Neuronal stem cell (in vitro differentiated cells): Measurements from ENCODE around the gene CYP46A1.

ENCODE experiments used
- DNase-seq: peaks from one replicate; pipeline ENCODE4 v3.0.0-alpha.2; 2013; ENCODE audit warnings: low spot score
- H2AFZ ChIP-seq: one replicate; pipeline ENCODE4 v1.6.1; 2013; ENCODE audit warnings: mild to moderate bottlenecking, low read length, inconsistent platforms
- H2AK5ac ChIP-seq: 2 replicates; pipeline ENCODE4 v1.6.1; 2013; ENCODE audit warnings: low read depth, mild to moderate bottlenecking, inconsistent platforms, low read length, moderate library complexity, mixed read lengths
- H2BK120ac ChIP-seq: 2 replicates; pipeline ENCODE4 v1.6.1; 2013; ENCODE audit warnings: low read depth, mild to moderate bottlenecking, inconsistent platforms, low read length, moderate library complexity, mixed read lengths
- H2BK12ac ChIP-seq: one replicate; pipeline ENCODE4 v1.6.1; 2013; ENCODE audit warnings: low read length, inconsistent platforms
- H2BK15ac ChIP-seq: 2 replicates; pipeline ENCODE4 v1.6.1; 2013; ENCODE audit warnings: mild to moderate bottlenecking, low read length, inconsistent platforms, mixed read lengths
- H2BK5ac ChIP-seq: one replicate; pipeline ENCODE4 v1.6.1; 2013; ENCODE audit warnings: inconsistent platforms, mild to moderate bottlenecking, low read length, moderate library complexity
- H3K14ac ChIP-seq: one replicate; pipeline ENCODE4 v1.6.1; 2013; ENCODE audit warnings: low read length, inconsistent platforms
- H3K18ac ChIP-seq: 2 replicates; pipeline ENCODE4 v1.6.1; 2013; ENCODE audit warnings: low read length, inconsistent platforms
- H3K23ac ChIP-seq: 2 replicates; pipeline ENCODE4 v1.6.1; 2013; ENCODE audit warnings: low read depth, mild to moderate bottlenecking, mixed read lengths, low read length, inconsistent platforms; ENCODE audit not compliant: poor library complexity
- H3K27ac ChIP-seq: replicated peaks from 3 replicates; pipeline ENCODE4 v1.5.1; 2013; ENCODE audit warnings: low read length, inconsistent platforms
- H3K27me3 ChIP-seq, 3 experiments: 2 replicates each; pipeline ENCODE4 v1.6.1; 2013; ENCODE audit warnings: low read length in 3 of 3, mild to moderate bottlenecking in 2 of 3, inconsistent platforms in 1 of 3, low read depth in 1 of 3, mixed read lengths in 1 of 3, moderate library complexity in 1 of 3; ENCODE audit not compliant: control insufficient read depth in 3 of 3, insufficient read depth in 3 of 3
- H3K36me3 ChIP-seq, 2 donors: replicated peaks in 1 of 2; 2 replicates each; pipeline ENCODE4 v1.6.1; 2013; ENCODE audit warnings: low read length in 2 of 2; ENCODE audit not compliant: control insufficient read depth in 2 of 2, insufficient read depth in 2 of 2
- H3K4ac ChIP-seq: 2 replicates; pipeline ENCODE4 v1.6.1; 2013; ENCODE audit warnings: inconsistent platforms, mild to moderate bottlenecking, low read length, moderate library complexity
- H3K4me1 ChIP-seq, 2 donors: 1 replicate in 1 of 2; 2 replicates in 1 of 2; pipeline ENCODE4 v1.6.1; 2013; ENCODE audit warnings: low read length in 2 of 2, low read depth in 1 of 2; ENCODE audit not compliant: control insufficient read depth in 2 of 2, insufficient read depth in 1 of 2
- H3K4me2 ChIP-seq: one replicate; pipeline ENCODE4 v1.6.1; 2013; ENCODE audit warnings: mild to moderate bottlenecking, low read length, inconsistent platforms; ENCODE audit not compliant: insufficient read depth, poor library complexity, severe bottlenecking
- H3K4me3 ChIP-seq, 2 donors: 2 replicates each; pipeline ENCODE4 v1.5.1; 2013; ENCODE audit warnings: low read length in 2 of 2, mild to moderate bottlenecking in 2 of 2, inconsistent platforms in 1 of 2, moderate library complexity in 1 of 2
- H3K79me1 ChIP-seq: one replicate; pipeline ENCODE4 v1.6.1; 2013; ENCODE audit warnings: low read depth, mild to moderate bottlenecking, inconsistent platforms, low read length, moderate library complexity
- H3K9ac ChIP-seq: one replicate; pipeline ENCODE4 v1.6.1; 2013; ENCODE audit warnings: mild to moderate bottlenecking, low read depth, low read length, inconsistent platforms; ENCODE audit not compliant: poor library complexity
- H3K9me3 ChIP-seq, 2 donors: replicated peaks in 1 of 2; 2 replicates each; pipeline versions ENCODE3 to v1.6.1; 2013; ENCODE audit warnings: low read length in 2 of 2, mild to moderate bottlenecking in 2 of 2, inconsistent platforms in 1 of 2, low read depth in 1 of 2, mixed read lengths in 1 of 2, moderate library complexity in 1 of 2; ENCODE audit not compliant: control insufficient read depth in 2 of 2, insufficient read depth in 1 of 2
- H4K8ac ChIP-seq: one replicate; pipeline ENCODE4 v1.6.1; 2013; ENCODE audit warnings: low read depth, mild to moderate bottlenecking, inconsistent platforms, low read length, moderate library complexity
- H4K91ac ChIP-seq: one replicate; pipeline ENCODE4 v1.6.1; 2013; ENCODE audit warnings: low read length, low read depth, mild to moderate bottlenecking, inconsistent platforms; ENCODE audit not compliant: poor library complexity
- WGBS, 2 donors: extraction: QIAGEN DNeasy Blood & Tissue Kit; methylation state at CpG; one replicate each; pipeline ENCODE4 v1.1.7; 2013; ENCODE audit warnings: missing lambda C conversion rate in 2 of 2, mixed read lengths in 1 of 2; ENCODE audit not compliant: insufficient read length in 2 of 2, insufficient replicate concordance in 1 of 2; ENCODE audit errors: extremely low coverage in 2 of 2; 5-methylcytosine and 5-hydroxymethylcytosine counted together

Gene CYP46A1

DNA sequence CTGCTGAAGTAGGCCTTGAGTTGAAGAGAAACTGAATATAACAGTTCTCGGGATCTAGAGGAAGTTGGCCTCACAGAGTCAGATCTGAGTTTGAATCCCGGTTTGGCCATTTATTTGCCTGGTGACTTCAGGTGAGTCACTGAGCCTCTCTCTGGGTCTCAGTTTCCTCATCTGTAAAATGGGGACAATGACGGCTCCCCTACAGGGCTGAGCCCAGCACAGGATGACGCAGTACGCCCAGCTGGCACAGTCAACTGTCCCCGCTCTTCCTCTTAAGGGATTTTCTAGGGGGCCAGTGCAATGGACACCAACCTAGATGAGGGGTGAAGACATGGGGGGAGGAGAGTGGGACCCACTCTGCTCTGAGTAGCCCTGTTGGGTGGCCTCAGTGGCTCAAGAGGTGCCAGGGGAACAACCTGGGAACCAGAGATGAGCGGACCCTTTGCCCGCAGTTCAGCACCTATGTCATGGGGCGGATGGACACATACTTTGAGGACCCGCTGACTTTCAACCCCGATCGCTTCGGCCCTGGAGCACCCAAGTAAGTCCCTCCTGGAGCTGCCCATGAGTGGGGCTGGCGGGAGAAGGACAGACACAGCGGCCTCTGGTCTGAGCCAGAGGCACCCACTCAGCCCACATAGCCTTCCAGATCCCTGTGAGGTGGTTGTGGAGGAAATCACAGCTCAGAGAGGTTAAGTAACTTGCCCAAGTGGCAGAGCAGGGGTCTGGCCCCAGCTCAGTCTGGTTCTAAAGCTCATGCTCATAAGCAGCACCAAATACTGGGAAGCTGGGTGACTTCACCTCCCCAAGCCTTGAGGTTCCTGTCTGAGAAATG is 41.1 kb downstream of the CYP46A1 start:
- no peaks in the 10 kb centered on the region for H3K27me3 ChIP-seq
- no peaks in the 10 kb centered on the region for H3K9me3 ChIP-seq
- no peak overlapping the region for H3K9ac ChIP-seq
- H3K27ac ChIP-seq = no peak overlapping the region
- H3K4me2 ChIP-seq = no peak overlapping the region
- H2BK5ac ChIP-seq = no peak overlapping the region
- H3K36me3 ChIP-seq = no peaks in the 10 kb centered on the region
- no peak overlapping the region for H3K4ac ChIP-seq
- H4K8ac ChIP-seq = no peak overlapping the region
- no CpG with 5 or more reads among the region's 15 CpGs for WGBS, 2 donors
- peaks cover 3% of the 10 kb centered on the region for H3K79me1 ChIP-seq
- no peak overlapping the region for H4K91ac ChIP-seq
- peak overlapping the region; percentile 29 for H3K18ac ChIP-seq
- H2AK5ac ChIP-seq = peak overlapping the region; percentile 73
- no peak overlapping the region for H3K4me3 ChIP-seq
- no peak overlapping the region for H2AFZ ChIP-seq
- H3K14ac ChIP-seq = peak overlapping the region; percentile 32
- H2BK12ac ChIP-seq = peak overlapping the region; percentile 98
- H3K23ac ChIP-seq = peak overlapping the region; percentile 76
- no peak overlapping the region for H2BK120ac ChIP-seq
- H3K4me1 ChIP-seq = peaks cover 2 to 5% of the 10 kb centered on the region in 2 donors
- no peak overlapping the region for H2BK15ac ChIP-seq
- no peak for DNase-seq

DNA sequence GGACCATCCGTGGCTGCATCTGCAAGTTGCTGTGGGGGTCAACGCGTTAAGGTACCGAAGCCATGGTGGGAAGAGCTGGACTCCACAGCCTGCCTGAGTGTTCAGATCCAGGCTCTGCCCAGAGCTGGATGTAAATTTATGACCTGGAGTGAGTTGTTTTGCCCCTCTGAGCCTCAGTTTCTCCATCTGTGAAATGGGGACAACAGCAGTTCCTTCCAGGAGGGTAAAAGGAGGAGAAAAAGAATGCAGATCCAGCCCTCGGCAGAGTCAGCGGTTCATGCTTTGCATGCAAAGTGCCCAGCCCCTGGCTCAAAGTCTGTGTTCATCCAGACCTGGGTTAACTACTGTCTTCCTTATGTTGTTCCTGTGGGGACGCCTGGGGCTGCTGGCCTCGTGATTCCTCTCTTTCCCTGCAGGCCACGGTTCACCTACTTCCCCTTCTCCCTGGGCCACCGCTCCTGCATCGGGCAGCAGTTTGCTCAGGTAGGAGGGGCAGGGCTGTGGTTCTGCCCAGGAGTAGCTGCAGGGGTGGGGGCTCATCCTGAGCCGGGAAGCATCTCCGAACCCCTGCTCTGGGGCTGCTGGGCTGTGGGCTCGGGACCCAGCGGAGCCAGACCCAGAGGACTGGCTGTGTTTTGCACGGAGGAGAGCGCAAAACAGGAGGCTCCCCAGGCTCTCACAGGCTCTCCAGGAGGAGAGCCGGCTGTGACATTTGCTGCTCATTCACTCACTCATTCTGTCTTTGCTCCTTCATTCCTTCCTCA is 41.9 kb downstream of the CYP46A1 start:
- Histone ChIP-seq H2AFZ (peak overlapping the region; percentile 42), H3K9ac (no peak overlapping the region), H3K27ac (no peak overlapping the region), H3K4ac (no peak overlapping the region), H3K4me3 (no peak overlapping the region), H3K27me3 (no peaks in the 10 kb centered on the region), H3K36me3 (no peaks in the 10 kb centered on the region), H3K23ac (no peak overlapping the region), H2AK5ac (peak overlapping the region; percentile 85), H3K18ac (no peak overlapping the region), H2BK15ac (peak overlapping the region; percentile 5), H3K9me3 (no peaks in the 10 kb centered on the region), H3K4me1 (peaks cover 4 to 9% of the 10 kb centered on the region in 2 donors), H2BK5ac (no peak overlapping the region), H4K8ac (no peak overlapping the region), H2BK120ac (no peak overlapping the region), H3K14ac (no peak overlapping the region), H3K4me2 (no peak overlapping the region), H4K91ac (no peak overlapping the region), H3K79me1 (peaks cover 3% of the 10 kb centered on the region), H2BK12ac (no peak overlapping the region)
- no peak for DNase-seq
- WGBS, 2 donors = no CpG with 5 or more reads among the region's 18 CpGs

GRCh38 chr14:99726538-99727095 is 42.5 kb downstream of the CYP46A1 start:
- Histone ChIP-seq H3K18ac (peak overlapping the region; percentile 73), H2AK5ac (peak overlapping the region; percentile 85), H3K4me1 (peaks cover 5 to 10% of the 10 kb centered on the region in 2 donors), H3K4me3 (no peak overlapping the region), H3K4me2 (no peak overlapping the region), H4K91ac (no peak overlapping the region), H2BK12ac (peak overlapping the region; percentile 27), H3K9me3 (no peaks in the 10 kb centered on the region), H3K27me3 (no peaks in the 10 kb centered on the region), H3K36me3 (no peaks in the 10 kb centered on the region), H3K27ac (no peak overlapping the region), H3K9ac (no peak overlapping the region), H2AFZ (peak overlapping the region; percentile 42), H3K79me1 (peaks cover 3% of the 10 kb centered on the region), H3K4ac (no peak overlapping the region), H3K14ac (peak overlapping the region; percentile 58), H2BK5ac (peak overlapping the region; percentile 67), H2BK120ac (no peak overlapping the region), H2BK15ac (peak overlapping the region; percentile 5), H3K23ac (peak overlapping the region; percentile 53), H4K8ac (no peak overlapping the region)
- no CpG with 5 or more reads among the region's 26 CpGs for WGBS, 2 donors
- DNase-seq = no peak
